Common myeloid progenitor, CD34-positive (primary cell): ENCODE measurements around the gene AIF1.
A peak's percentile ranks its signal among the peaks of the same experiment; 100 is the strongest.
"Not testable (repeated sequence)": the region's sequence is repeated elsewhere in the genome, so short reads cannot be mapped to it uniquely, and the experiment has no call there.

Experiments used
- CTCF ChIA-PET: fragments of 350-600 bp; sonication (Branson Sonifier 250); formaldehyde crosslinking; loops from one replicate; lab custom pipeline; 2021; ENCODE audit warnings: antibody characterized with exemption; lab: Charles Lee
- POLR2A ChIA-PET: fragments of 350-600 bp; sonication (Branson Sonifier 250); formaldehyde crosslinking; loops from one replicate; lab custom pipeline; 2021; ENCODE audit warnings: antibody characterized with exemption; lab: Charles Lee
- DNase-seq, 3 donors: peaks; one replicate each; pipeline versions ENCODE4 v3.0.0 to v3.0.0-alpha.2; 2013
- H3K27ac ChIP-seq, 2 experiments: 1 replicate in 1 of 2; 2 replicates in 1 of 2; pipeline ENCODE4 v1.7.0; 2013; ENCODE audit warnings: inconsistent platforms in 2 of 2, low read length in 2 of 2, mild to moderate bottlenecking in 2 of 2, low read depth in 1 of 2, moderate library complexity in 1 of 2; ENCODE audit not compliant: severe bottlenecking in 2 of 2, insufficient read depth in 1 of 2, poor library complexity in 1 of 2
- H3K27me3 ChIP-seq, 5 experiments: replicated peaks in 2 of 5; 1 replicate in 3 of 5; 2 replicates in 2 of 5; pipeline versions ENCODE4 v1.6.1 to v1.7.0; 2013; ENCODE audit warnings: low read length in 4 of 5, mild to moderate bottlenecking in 2 of 5, moderate library complexity in 2 of 5, inconsistent platforms in 1 of 5; ENCODE audit not compliant: insufficient read depth in 5 of 5, control insufficient read depth in 4 of 5
- H3K36me3 ChIP-seq, 4 experiments: 1 replicate in 2 of 4; 2 replicates in 2 of 4; pipeline versions ENCODE4 v1.6.1 to v1.7.0; 2013; ENCODE audit warnings: low read length in 3 of 4, control low read depth in 1 of 4, mild to moderate bottlenecking in 1 of 4; ENCODE audit not compliant: control insufficient read depth in 4 of 4, insufficient read depth in 4 of 4
- H3K4me1 ChIP-seq, 4 experiments: 1 replicate in 3 of 4; 2 replicates in 1 of 4; pipeline versions ENCODE4 v1.6.1 to v1.7.1; 2013; ENCODE audit warnings: low read length in 3 of 4, mild to moderate bottlenecking in 3 of 4, control low read depth in 1 of 4, inconsistent platforms in 1 of 4, moderate library complexity in 1 of 4; ENCODE audit not compliant: control insufficient read depth in 4 of 4, insufficient read depth in 4 of 4; ENCODE audit errors: control extremely low read depth in 1 of 4
- H3K4me3 ChIP-seq, 7 experiments: 1 replicate in 4 of 7; 2 replicates in 3 of 7; pipeline versions ENCODE4 v1.5.1 to v1.7.0; 2013; ENCODE audit warnings: mild to moderate bottlenecking in 7 of 7, low read length in 6 of 7, moderate library complexity in 6 of 7, inconsistent platforms in 2 of 7, low read depth in 2 of 7, control low read depth in 1 of 7; ENCODE audit not compliant: insufficient read depth in 4 of 7, control insufficient read depth in 1 of 7; ENCODE audit errors: extremely low read depth in 1 of 7
- H3K9me3 ChIP-seq, 5 experiments: 1 replicate in 4 of 5; 2 replicates in 1 of 5; pipeline versions ENCODE4 v1.6.1 to v1.7.1; 2013; ENCODE audit warnings: low read length in 4 of 5, mild to moderate bottlenecking in 2 of 5, inconsistent platforms in 1 of 5, low read depth in 1 of 5, moderate library complexity in 1 of 5; ENCODE audit not compliant: control insufficient read depth in 4 of 5, insufficient read depth in 2 of 5; ENCODE audit errors: control extremely low read depth in 1 of 5
- WGBS: methylation state at CpG from one replicate; pipeline ENCODE4 v1.1.5; 2013; ENCODE audit not compliant: insufficient coverage; 5-methylcytosine and 5-hydroxymethylcytosine counted together

The AIF1 gene

DNA sequence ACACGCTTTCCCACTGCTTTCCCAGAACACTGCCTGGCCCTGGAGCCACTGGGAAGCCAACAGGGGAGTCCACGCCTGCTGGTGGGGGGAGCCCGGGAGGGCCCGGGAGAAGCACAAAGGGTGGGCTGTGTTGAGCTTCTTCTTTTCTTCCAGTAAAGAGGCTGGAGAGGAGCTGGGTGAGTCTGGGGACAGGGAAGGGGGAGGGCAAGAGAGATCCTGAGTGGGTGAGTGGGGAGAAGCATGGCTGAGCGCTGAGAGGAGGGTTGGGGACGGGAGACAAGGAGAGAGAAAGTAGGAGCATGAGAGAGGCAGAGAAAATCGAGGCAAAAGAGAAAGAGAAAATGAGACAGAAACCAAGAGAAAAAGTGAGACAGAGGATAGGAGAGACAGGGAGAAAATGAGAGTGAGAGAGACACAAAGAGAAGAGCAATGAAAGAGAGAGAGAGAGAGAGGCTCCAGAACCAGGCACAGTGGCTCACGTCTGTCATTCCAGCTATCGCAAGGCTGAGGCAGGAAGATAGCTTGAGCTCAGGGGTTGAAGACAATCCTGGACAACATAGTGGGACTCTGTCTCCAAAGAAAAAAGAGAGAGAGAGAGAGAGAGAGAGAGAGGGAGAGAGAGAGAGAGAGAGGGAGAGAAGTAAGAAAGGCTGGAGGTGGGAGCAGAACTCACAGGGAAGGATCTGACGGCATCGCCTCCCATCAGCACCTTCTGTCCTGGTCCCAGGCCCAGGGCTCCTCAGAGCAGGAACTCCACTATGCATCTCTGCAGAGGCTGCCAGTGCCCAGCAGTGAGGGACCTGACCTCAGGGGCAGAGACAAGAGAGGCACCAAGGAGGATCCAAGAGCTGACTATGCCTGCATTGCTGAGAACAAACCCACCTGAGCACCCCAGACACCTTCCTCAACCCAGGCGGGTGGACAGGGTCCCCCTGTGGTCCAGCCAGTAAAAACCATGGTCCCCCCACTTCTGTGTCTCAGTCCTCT, 26.9 kb upstream of the AIF1 start:
- no peak for DNase-seq
- CTCF ChIA-PET: interaction anchor here (1.0 to 19.6 kb wide), 5 partner anchors 10 to 38 kb away, joined by 3 to 605 read pairs (median 76); partner anchors contain the start of genes ATP6V1G2, DDX39B, NCR3 and NFKBIL1
- peak overlapping the region; percentile 54 to 76 for H3K27ac ChIP-seq

GRCh38 chr6:31588871-31589650, 26.0 kb upstream of the AIF1 start:
- Histone ChIP-seq H3K27ac (peak overlapping the region in 1 of 2 experiments; percentile 54), H3K4me1 (peaks cover 15 to 74% (median 65%) of the 10 kb centered on the region in 4 experiments)

More for the DNA sequence above, 26.9 kb upstream of the AIF1 start:
- Histone ChIP-seq H3K9me3 (no peaks in the 10 kb centered on the region), H3K4me3 (peak overlapping the region in 6 of 7 experiments; percentile 36 to 76 (median 58)), H3K36me3 (peaks cover 0 to 16% (median 0%) of the 10 kb centered on the region in 4 experiments), H3K27me3 (no peaks in the 10 kb centered on the region), H3K4me1 (peaks cover 15 to 78% (median 66%) of the 10 kb centered on the region in 4 experiments)
- 29% methylated on average over 9 of the region's 12 CpGs for whole genome bisulfite sequencing
- POLR2A ChIA-PET: interaction anchor here (0.6 to 2.2 kb wide), 2 partner anchors 40 to 971 kb away, joined by 5 read pairs; partner anchors contain the start of genes NFKBIL1 and PPP1R10

DNA sequence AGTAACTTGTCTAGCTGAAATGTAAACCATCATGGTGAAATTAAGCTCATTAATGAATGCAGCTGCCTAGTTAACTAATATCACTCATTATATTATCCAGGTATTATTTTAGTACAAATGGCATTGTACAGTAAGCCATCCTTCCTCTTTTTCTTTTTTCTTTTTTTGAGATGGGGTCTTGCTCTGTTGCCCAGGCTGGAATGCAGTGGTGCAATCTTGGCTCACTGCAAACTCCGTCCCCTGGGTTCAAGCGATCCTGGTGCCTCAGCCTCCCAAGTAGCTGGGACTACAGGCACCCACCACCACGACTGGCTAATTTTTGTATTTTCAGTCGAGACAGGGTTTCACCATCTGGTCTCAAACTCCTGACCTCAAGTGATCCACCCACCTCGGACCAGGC, 24.3 kb upstream of the AIF1 start:
- Histone ChIP-seq H3K36me3 (peaks cover 0 to 16% (median 0%) of the 10 kb centered on the region in 4 experiments), H3K4me1 (peaks cover 11 to 57% (median 53%) of the 10 kb centered on the region in 4 experiments)
- WGBS: 95% methylated on average over 5 of the region's 5 CpGs
- H3K27ac ChIP-seq, DNase-seq, H3K27me3 ChIP-seq, H3K9me3 ChIP-seq, H3K4me3 ChIP-seq, POLR2A ChIA-PET: not testable (repeated sequence)
- CTCF ChIA-PET: interaction anchor here (8.8 to 19.6 kb wide), 3 partner anchors 7 to 41 kb away, joined by 76 to 605 read pairs (median 557); partner anchors contain the start of genes ATP6V1G2, DDX39B, NCR3 and NFKBIL1

More at GRCh38 chr6:31588871-31589650, 26.0 kb upstream of the AIF1 start:
- 70% methylated on average over 9 of the region's 9 CpGs for WGBS
- no peaks in the 10 kb centered on the region for H3K27me3 ChIP-seq
- ChIA-PET POLR2A (no interaction called here), CTCF (interaction anchor here (1.0 to 19.6 kb wide), 5 partner anchors 9 to 39 kb away, joined by 3 to 605 read pairs (median 76); partner anchors contain the start of genes AIF1, ATP6V1G2, DDX39B and NCR3)
- H3K36me3 ChIP-seq: peaks cover 0 to 16% (median 0%) of the 10 kb centered on the region in 4 experiments
- DNase-seq: no peak
- H3K9me3 ChIP-seq: no peaks in the 10 kb centered on the region
- peak overlapping the region in 3 of 7 experiments; percentile 41 to 76 (median 76) for H3K4me3 ChIP-seq

DNA sequence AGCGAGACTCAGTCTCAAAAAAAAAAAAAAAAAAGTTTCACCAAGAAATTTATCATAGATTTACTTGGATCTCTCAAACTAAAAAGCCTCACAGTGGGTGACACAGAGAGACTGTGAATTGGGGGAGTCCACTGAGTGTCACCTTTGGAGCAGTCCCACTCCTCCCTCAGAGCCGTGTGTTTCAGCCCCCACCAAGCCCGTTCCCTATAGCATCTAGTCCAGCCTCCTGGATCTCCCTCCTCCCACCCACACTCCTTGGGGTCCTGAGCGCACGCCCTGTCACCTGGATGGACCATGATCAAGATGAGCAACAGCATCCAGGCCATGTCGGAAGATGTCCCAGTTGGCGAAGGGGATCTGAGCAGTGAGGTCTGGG, 22.6 kb upstream of the AIF1 start:
- ChIA-PET CTCF (interaction anchor here (0.7 to 14.0 kb wide), 7 partner anchors 10 to 113 kb away, joined by 3 to 605 read pairs (median 127); partner anchors contain the start of genes AIF1, ATP6V1G2, DDX39B and LST1), POLR2A (no interaction called here)
- WGBS: 92% methylated on average over 6 of the region's 7 CpGs
- Histone ChIP-seq H3K36me3 (peaks cover 0 to 16% (median 0%) of the 10 kb centered on the region in 4 experiments), H3K4me3 (no peak overlapping the region), H3K4me1 (peaks cover 3 to 54% (median 41%) of the 10 kb centered on the region in 4 experiments), H3K9me3 (no peaks in the 10 kb centered on the region), H3K27ac (no peak overlapping the region), H3K27me3 (no peaks in the 10 kb centered on the region)
- no peak for DNase-seq

- 10% methylated on average over 2 of the region's 2 CpGs for WGBS
- Histone ChIP-seq H3K9me3 (no peaks in the 10 kb centered on the region), H3K27ac (no peak overlapping the region), H3K36me3 (no peaks in the 10 kb centered on the region), H3K27me3 (no peaks in the 10 kb centered on the region), H3K4me3 (no peak overlapping the region), H3K4me1 (peaks cover 0 to 40% (median 21%) of the 10 kb centered on the region in 4 experiments)
- peak; percentile 77 to 84 (median 78) for DNase-seq
- ChIA-PET POLR2A (interaction anchor here (1.0 kb wide), 1 partner anchor 15 kb away, joined by 7 read pairs; the partner anchor contains the start of gene LTB), CTCF (interaction anchor here (0.7 to 14.0 kb wide), 10 partner anchors 15 to 79 kb away, joined by 3 to 605 read pairs (median 59); partner anchors contain the start of genes AIF1, ATP6V1G2, DDX39B and LST1)
These were observed 18.0 kb upstream of the AIF1 start for GRCh38 chr6:31597006-31597405.

DNA sequence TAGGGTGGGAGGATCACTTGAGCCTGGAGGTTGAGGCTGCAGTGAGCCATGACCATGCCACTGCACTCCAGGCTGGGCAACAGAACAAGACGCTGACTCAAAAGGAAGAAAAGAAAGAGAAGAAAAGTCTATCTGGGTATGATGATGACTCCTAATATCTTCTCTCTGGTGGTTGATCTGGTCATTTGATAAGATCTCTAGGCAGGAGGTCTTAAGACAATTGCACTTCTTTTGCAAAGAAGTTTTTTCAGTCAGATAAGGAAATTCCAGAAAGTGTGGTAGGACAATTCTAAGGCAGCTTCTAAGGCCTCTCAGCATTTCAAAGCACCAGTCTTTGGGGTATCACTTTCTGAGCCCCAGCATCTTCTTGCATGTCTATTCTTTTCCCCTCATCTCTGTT, 7.7 kb upstream of the AIF1 start:
- H3K27me3 ChIP-seq: no peaks in the 10 kb centered on the region
- ChIA-PET POLR2A (no interaction called here), CTCF (interaction anchor here (1.1 to 13.1 kb wide), 4 partner anchors 8 to 56 kb away, joined by 3 to 142 read pairs (median 7); partner anchors contain the start of genes AIF1 and NCR3)
- no peaks in the 10 kb centered on the region for H3K36me3 ChIP-seq
- no peaks in the 10 kb centered on the region for H3K9me3 ChIP-seq
- H3K4me1 ChIP-seq: peaks cover 0 to 12% (median 6%) of the 10 kb centered on the region in 4 experiments
- no peak overlapping the region for H3K4me3 ChIP-seq
- DNase-seq: no peak
- 50% methylated on average over 1 of the region's 1 CpG for whole genome bisulfite sequencing
- no peak overlapping the region for H3K27ac ChIP-seq
